ENCODE data around the gene KCNQ4. TPM values are rescaled to one million over a fixed set of nuclear protein-coding genes. Genes with fewer than 3 reads are reported as not detected.

Gene KCNQ4
- total RNA-seq, 1 donor from 2014 or later = under 0.01 TPM

GRCh38 chr1:40880813-40881549 lies 97.4 kb downstream of the KCNQ4 start:
- Histone ChIP-seq H3K4me3 (ENCODE audit: low read depth, low read length) (no peak overlapping the region), H3K27me3 (ENCODE audit: control insufficient read depth, insufficient read depth, low read length) (no peaks in the 10 kb centered on the region), H3K36me3 (ENCODE audit: control insufficient read depth, insufficient read depth, low read length) (no peaks in the 10 kb centered on the region)
- peak; percentile 81 for DNase-seq (ENCODE audit: low read depth)
- no peak for FAIRE-seq
- no peak for TF ChIP-seq CTCF (IDR thresholded peaks at IDR 0.05; ENCODE audit: insufficient read depth, low read length, severe bottlenecking)

GRCh38 chr1:40884055-40884795 lies 100.6 kb downstream of the KCNQ4 start:
- Histone ChIP-seq H3K36me3 (ENCODE audit: control insufficient read depth, insufficient read depth, low read length) (no peaks in the 10 kb centered on the region), H3K4me3 (ENCODE audit: low read depth, low read length) (no peak overlapping the region), H3K27me3 (ENCODE audit: control insufficient read depth, insufficient read depth, low read length) (no peaks in the 10 kb centered on the region)
- TF ChIP-seq CTCF (IDR thresholded peaks at IDR 0.05; ENCODE audit: insufficient read depth, low read length, severe bottlenecking) = no peak
- FAIRE-seq (no peak), DNase-seq (ENCODE audit: low read depth) (no peak)

GRCh38 chr1:40886318-40887011 lies 102.9 kb downstream of the KCNQ4 start:
- DNase-seq (ENCODE audit: low read depth) = peak; percentile 93
- FAIRE-seq = no peak
- Histone ChIP-seq H3K27me3 (ENCODE audit: control insufficient read depth, insufficient read depth, low read length) (no peaks in the 10 kb centered on the region), H3K36me3 (ENCODE audit: control insufficient read depth, insufficient read depth, low read length) (no peaks in the 10 kb centered on the region), H3K4me3 (ENCODE audit: low read depth, low read length) (no peak overlapping the region)
- no peak for TF ChIP-seq CTCF (IDR thresholded peaks at IDR 0.05; ENCODE audit: insufficient read depth, low read length, severe bottlenecking)

GRCh38 chr1:40887012-40887378 lies 103.4 kb downstream of the KCNQ4 start:
- Histone ChIP-seq H3K36me3 (ENCODE audit: control insufficient read depth, insufficient read depth, low read length) (no peaks in the 10 kb centered on the region), H3K27me3 (ENCODE audit: control insufficient read depth, insufficient read depth, low read length) (no peaks in the 10 kb centered on the region), H3K4me3 (ENCODE audit: low read depth, low read length) (no peak overlapping the region)
- no peak for TF ChIP-seq CTCF (IDR thresholded peaks at IDR 0.05; ENCODE audit: insufficient read depth, low read length, severe bottlenecking)
- peak; percentile 79 for DNase-seq (ENCODE audit: low read depth)
- no peak for FAIRE-seq

- Histone ChIP-seq H3K27me3 (ENCODE audit: control insufficient read depth, insufficient read depth, low read length) (no peaks in the 10 kb centered on the region), H3K36me3 (ENCODE audit: control insufficient read depth, insufficient read depth, low read length) (no peaks in the 10 kb centered on the region), H3K4me3 (ENCODE audit: low read depth, low read length) (no peak overlapping the region)
- DNase-seq (ENCODE audit: low read depth) (no peak), FAIRE-seq (no peak)
- TF ChIP-seq CTCF (IDR thresholded peaks at IDR 0.05; ENCODE audit: insufficient read depth, low read length, severe bottlenecking) = no peak
Measured at GRCh38 chr1:40887652-40888051, 104.1 kb downstream of the KCNQ4 start.

Other genes starting within 250 kb of the KCNQ4 start
- 0.26 and 2.7 TPM in 2 replicates for gene RIMS3, start 118.1 kb upstream of the KCNQ4 start, total RNA-seq
- 22.5 and 22.9 TPM in 2 replicates for gene NFYC, start 92.1 kb upstream of the KCNQ4 start, total RNA-seq
- 4.7 and 5.0 TPM in 2 replicates for gene CITED4, start 78.6 kb downstream of the KCNQ4 start, total RNA-seq
- 33.7 and 36.6 TPM in 2 replicates for gene CTPS1, start 195.9 kb downstream of the KCNQ4 start, total RNA-seq
- gene SLFNL1, start 237.9 kb downstream of the KCNQ4 start, total RNA-seq = under 0.01 and 0.26 TPM in 2 replicates

Data from bronchial epithelial cell (primary cell).